Measurements from ENCODE around the gene FBXO41.

GRCh38 chr2:73272270-73272669, 12.0 kb downstream of the FBXO41 start:
- TF ChIP-seq, protein P1, sequence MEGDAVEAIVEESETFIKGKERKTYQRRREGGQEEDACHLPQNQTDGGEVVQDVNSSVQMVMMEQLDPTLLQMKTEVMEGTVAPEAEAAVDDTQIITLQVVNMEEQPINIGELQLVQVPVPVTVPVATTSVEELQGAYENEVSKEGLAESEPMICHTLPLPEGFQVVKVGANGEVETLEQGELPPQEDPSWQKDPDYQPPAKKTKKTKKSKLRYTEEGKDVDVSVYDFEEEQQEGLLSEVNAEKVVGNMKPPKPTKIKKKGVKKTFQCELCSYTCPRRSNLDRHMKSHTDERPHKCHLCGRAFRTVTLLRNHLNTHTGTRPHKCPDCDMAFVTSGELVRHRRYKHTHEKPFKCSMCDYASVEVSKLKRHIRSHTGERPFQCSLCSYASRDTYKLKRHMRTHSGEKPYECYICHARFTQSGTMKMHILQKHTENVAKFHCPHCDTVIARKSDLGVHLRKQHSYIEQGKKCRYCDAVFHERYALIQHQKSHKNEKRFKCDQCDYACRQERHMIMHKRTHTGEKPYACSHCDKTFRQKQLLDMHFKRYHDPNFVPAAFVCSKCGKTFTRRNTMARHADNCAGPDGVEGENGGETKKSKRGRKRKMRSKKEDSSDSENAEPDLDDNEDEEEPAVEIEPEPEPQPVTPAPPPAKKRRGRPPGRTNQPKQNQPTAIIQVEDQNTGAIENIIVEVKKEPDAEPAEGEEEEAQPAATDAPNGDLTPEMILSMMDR (IDR thresholded peaks at IDR 0.05): no peak
- TF ChIP-seq POLR2A (IDR thresholded peaks at IDR 0.05): no peak
